Stimulated activated CD4-positive, alpha-beta T cell treated with anti-CD3 and anti-CD28 coated beads, Interleukin-1b, Interleukin-23, amount 100 ng/mL, for 4 hours (primary cell): Measurements from ENCODE around the gene TEKT2.

Experiments
- DNase-seq, 2 donors: peaks; one replicate each; pipeline ENCODE4 v3.0.0-alpha.2; 2020; ENCODE audit warnings: low read depth in 2 of 2

TEKT2 gene

GRCh38 chr1:36106269-36106668 is 22.4 kb downstream of the TEKT2 start:
- no peak for DNase-seq

- DNase-seq, result no peak
Observed at GRCh38 chr1:36107394-36107793, 23.5 kb downstream of the TEKT2 start.

- no peak for DNase-seq
Observed at GRCh38 chr1:36108314-36108713, 24.4 kb downstream of the TEKT2 start.

- no peak for DNase-seq
Observed at GRCh38 chr1:36109041-36109679, 25.3 kb downstream of the TEKT2 start.

GRCh38 chr1:36111151-36111550 is 27.3 kb downstream of the TEKT2 start:
- DNase-seq, result no peak

- no peak for DNase-seq
Observed at GRCh38 chr1:36112823-36113222, 28.9 kb downstream of the TEKT2 start.

- no peak for DNase-seq
Observed at GRCh38 chr1:36114371-36114770, 30.5 kb downstream of the TEKT2 start.

GRCh38 chr1:36115200-36115669 is 31.3 kb downstream of the TEKT2 start:
- DNase-seq, result no peak

GRCh38 chr1:36115931-36116330 is 32.0 kb downstream of the TEKT2 start:
- DNase-seq, result no peak

- no peak for DNase-seq
Observed at GRCh38 chr1:36116901-36117300, 33.0 kb downstream of the TEKT2 start.

GRCh38 chr1:36118447-36119204 is 34.7 kb downstream of the TEKT2 start:
- no peak for DNase-seq

- no peak for DNase-seq
Observed at GRCh38 chr1:36119456-36119855, 35.6 kb downstream of the TEKT2 start.

- no peak for DNase-seq
Observed at GRCh38 chr1:36122062-36123030, 38.5 kb downstream of the TEKT2 start.

GRCh38 chr1:36123356-36123755 is 39.5 kb downstream of the TEKT2 start:
- DNase-seq, result no peak

- DNase-seq, result no peak
Observed at GRCh38 chr1:36124404-36125128, 40.7 kb downstream of the TEKT2 start.

- DNase-seq, result no peak
Observed at GRCh38 chr1:36125129-36125991, 41.5 kb downstream of the TEKT2 start, which contains the start of gene COL8A2. Gene COL8A2 (minus strand): TSS chr1:36125222. CDS start chr1:36100242, 24,980 bp downstream.

- no peak for DNase-seq
Observed at GRCh38 chr1:36126005-36126716, 42.3 kb downstream of the TEKT2 start.

- DNase-seq, result no peak
Observed at GRCh38 chr1:36126797-36127500, 43.1 kb downstream of the TEKT2 start.
